Stimulated activated CD4-positive, alpha-beta T cell treated with anti-CD3 and anti-CD28 coated beads, Interleukin-12 subunit alpha, Interleukin-12 subunit beta, amount 100 ng/mL, for 48 hours (primary cell): ENCODE measurements around the gene SPATA2L.

Experiments used
- DNase-seq, 3 donors: peaks; one replicate each; pipeline ENCODE4 v3.0.0-alpha.2; 2020; ENCODE audit warnings: low read depth in 2 of 3, low spot score in 1 of 3

Gene SPATA2L

GRCh38 chr16:89660146-89660545 is 41.4 kb downstream of the SPATA2L start:
- no peak for DNase-seq

- DNase-seq, result peak in 2 of 3 donors; percentile 20 to 24
Measured at GRCh38 chr16:89658221-89658879, 43.2 kb downstream of the SPATA2L start.

- peak; percentile 83 to 92 (median 90) for DNase-seq
Measured at GRCh38 chr16:89657442-89658220, 43.9 kb downstream of the SPATA2L start, which contains the start of the genes CHMP1A and SPATA33. Gene CHMP1A (minus strand): TSS chr16:89657708. CDS start chr16:89657588, 120 bp downstream. Gene SPATA33 (plus strand): TSS chr16:89657836. CDS start chr16:89657912, 76 bp downstream.

GRCh38 chr16:89656435-89657121 is 44.9 kb downstream of the SPATA2L start:
- DNase-seq, result no peak

GRCh38 chr16:89655062-89655643 is 46.4 kb downstream of the SPATA2L start:
- DNase-seq, result no peak

- DNase-seq, result no peak
Measured at GRCh38 chr16:89653656-89654295, 47.7 kb downstream of the SPATA2L start.

GRCh38 chr16:89651584-89651983 is 49.9 kb downstream of the SPATA2L start:
- no peak for DNase-seq

GRCh38 chr16:89646906-89647305 is 54.6 kb downstream of the SPATA2L start:
- DNase-seq, result no peak
